Right atrium auricular region (tissue), 2 donors: Measurements from ENCODE around the gene INPP5A. TPM values are rescaled to one million over a fixed set of nuclear protein-coding genes. Genes with fewer than 3 reads are reported as not detected.

Experiments used
- DNase-seq: peaks from one replicate; pipeline ENCODE4 v3.0.0-alpha.2; 2019; ENCODE audit warnings: low spot score
- H3K27ac ChIP-seq, 2 donors: fragments of 200-600 bp; sonication (generic); 1 replicate in 1 of 2; 2 replicates in 1 of 2; pipeline ENCODE4 v1.5.1; 2016 to 2019
- H3K27me3 ChIP-seq, 2 donors: fragments of 200-600 bp; sonication (generic); one replicate each; pipeline versions ENCODE4 v1.5.1 to v1.6.0; 2017 to 2019
- H3K36me3 ChIP-seq: fragments of 200-600 bp; sonication (generic); one replicate; pipeline ENCODE4 v1.5.1; 2016
- H3K4me1 ChIP-seq, 2 donors: fragments of 200-600 bp; sonication (generic); one replicate each; pipeline versions ENCODE4 v1.5.1 to v1.6.0; 2017 to 2019
- H3K4me3 ChIP-seq, 2 donors: fragments of 200-600 bp; sonication (generic); 1 replicate in 1 of 2; 2 replicates in 1 of 2; pipeline ENCODE4 v1.5.1; 2017 to 2019; ENCODE audit warnings: mild to moderate bottlenecking in 1 of 2, moderate library complexity in 1 of 2
- H3K9me3 ChIP-seq, 2 donors: fragments of 200-600 bp; sonication (generic); one replicate each; pipeline ENCODE4 v1.5.1; 2019
- total RNA-seq, 2 donors: library from RNA; depleted of rRNA; stranded (reverse); fragments of >200 nt; gene quantifications; one replicate each; pipeline ENCODE4 v1.1.0, GENCODE V29; 2016
- TF ChIP-seq, protein P1 (sequence below), 2 donors: fragments of 200-600 bp; sonication (generic); IDR thresholded peaks; one replicate each; pipeline ENCODE4 v1.5.1; 2019; ENCODE audit warnings: antibody characterized with exemption in 2 of 2

Gene INPP5A
- total RNA-seq, 2 donors from 2014 or later: 116 to 143 TPM

DNA sequence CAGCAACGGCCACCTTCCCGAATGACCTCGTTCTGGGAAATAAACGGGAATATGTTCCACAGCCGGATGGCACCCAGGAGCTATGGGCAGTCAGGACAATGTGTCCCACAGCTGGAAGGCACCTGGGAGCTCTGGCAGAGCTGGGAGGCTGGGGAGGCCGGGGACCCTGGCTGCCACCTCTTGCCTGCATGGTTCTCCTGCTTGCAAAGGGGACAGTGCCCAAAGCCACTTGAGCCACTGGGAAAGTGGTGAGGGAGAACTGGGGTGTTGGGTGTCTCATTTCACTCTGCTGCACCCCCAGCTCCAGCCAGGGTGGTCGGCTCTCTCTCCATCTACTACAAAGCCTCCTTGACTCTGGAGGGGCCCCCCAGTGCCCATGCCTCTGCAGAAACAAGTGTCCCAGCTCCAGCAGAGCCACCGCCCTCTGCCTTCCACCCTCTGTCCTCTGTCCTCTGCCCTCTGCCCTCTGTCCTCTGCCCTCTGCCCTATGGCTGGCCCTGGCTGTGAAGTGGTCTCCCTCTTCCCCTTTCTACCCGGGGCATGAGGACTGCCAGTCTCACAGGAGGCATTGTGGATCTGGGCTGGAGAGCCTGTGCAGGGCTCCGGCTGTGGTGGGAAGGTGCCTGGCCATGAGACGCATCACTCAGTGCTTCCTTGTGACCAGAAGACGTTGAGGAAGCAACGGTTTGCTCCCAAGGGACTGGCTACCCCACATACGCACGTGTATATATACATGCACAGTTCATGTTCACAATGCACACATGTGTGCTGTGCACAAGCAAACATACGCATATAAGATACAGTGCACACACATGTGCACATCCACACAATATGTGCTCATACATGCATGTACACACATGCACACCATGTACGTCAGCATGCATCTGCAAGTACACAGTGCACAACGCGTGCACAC lies 21.5 kb upstream of the INPP5A start:
- TF ChIP-seq, protein P1, sequence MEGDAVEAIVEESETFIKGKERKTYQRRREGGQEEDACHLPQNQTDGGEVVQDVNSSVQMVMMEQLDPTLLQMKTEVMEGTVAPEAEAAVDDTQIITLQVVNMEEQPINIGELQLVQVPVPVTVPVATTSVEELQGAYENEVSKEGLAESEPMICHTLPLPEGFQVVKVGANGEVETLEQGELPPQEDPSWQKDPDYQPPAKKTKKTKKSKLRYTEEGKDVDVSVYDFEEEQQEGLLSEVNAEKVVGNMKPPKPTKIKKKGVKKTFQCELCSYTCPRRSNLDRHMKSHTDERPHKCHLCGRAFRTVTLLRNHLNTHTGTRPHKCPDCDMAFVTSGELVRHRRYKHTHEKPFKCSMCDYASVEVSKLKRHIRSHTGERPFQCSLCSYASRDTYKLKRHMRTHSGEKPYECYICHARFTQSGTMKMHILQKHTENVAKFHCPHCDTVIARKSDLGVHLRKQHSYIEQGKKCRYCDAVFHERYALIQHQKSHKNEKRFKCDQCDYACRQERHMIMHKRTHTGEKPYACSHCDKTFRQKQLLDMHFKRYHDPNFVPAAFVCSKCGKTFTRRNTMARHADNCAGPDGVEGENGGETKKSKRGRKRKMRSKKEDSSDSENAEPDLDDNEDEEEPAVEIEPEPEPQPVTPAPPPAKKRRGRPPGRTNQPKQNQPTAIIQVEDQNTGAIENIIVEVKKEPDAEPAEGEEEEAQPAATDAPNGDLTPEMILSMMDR (IDR thresholded peaks at IDR 0.05): no peak
- Histone ChIP-seq H3K27me3 (no peaks in the 10 kb centered on the region), H3K36me3 (no peaks in the 10 kb centered on the region), H3K4me3 (no peak overlapping the region), H3K9me3 (no peaks in the 10 kb centered on the region), H3K4me1 (peaks cover 3 to 64% of the 10 kb centered on the region in 2 donors), H3K27ac (peak overlapping the region; percentile 91 to 98)
- DNase-seq: no peak

DNA sequence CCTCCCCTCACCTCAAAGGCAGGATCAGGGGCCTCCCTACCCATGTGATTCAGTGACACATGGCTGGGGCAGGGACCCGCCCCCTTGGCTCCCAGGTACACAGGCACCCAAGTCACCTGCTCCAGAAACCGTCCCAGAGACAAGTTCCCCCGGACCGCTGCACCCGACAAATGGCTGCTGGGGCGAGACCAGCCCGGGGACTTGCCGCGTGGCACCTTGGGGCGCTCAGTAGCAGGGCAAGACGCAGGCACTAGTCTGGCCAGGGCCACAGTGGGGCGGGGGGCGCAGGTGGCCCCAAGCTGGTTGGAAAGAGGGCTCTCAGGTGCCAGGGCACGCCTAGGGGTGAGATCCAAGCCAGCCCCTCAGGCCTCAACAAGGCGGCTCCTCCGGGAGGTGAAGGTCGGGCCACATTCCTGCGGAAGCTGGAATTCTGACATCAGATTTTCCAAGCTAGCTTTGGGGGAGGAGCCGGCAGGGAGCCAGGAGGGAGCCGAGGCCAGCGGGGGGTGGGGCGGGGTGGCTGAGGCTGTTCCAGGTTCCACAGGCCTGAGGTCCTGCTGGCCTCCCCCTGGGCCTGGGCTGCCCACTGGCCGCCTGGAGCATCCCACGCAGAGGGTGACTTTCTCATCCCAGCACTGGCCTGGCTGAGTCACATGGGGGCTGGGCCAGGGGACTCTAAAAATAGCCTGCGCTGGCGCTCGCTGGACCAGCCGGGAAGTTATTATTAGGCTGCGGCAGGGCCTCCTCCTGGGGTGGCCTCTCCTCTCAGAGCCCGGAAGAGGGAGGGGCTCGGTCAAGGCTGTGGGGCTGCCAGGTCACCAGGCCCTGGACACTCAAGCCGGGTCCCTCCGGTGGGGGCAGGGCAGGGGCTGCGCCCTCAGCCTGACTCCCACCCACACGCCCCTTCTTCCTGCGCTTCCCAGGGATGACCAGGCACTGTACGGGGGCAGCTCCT lies 20.5 kb upstream of the INPP5A start:
- TF ChIP-seq, protein P1 (IDR thresholded peaks at IDR 0.05): no peak
- Histone ChIP-seq H3K4me1 (peaks cover 3 to 66% of the 10 kb centered on the region in 2 donors), H3K27ac (peak overlapping the region; percentile 91 to 98), H3K4me3 (peak overlapping the region; percentile 7 to 33), H3K36me3 (no peaks in the 10 kb centered on the region), H3K9me3 (no peaks in the 10 kb centered on the region), H3K27me3 (no peaks in the 10 kb centered on the region)
- peak; percentile 95 for DNase-seq

- Histone ChIP-seq H3K9me3 (no peaks in the 10 kb centered on the region), H3K27ac (peak overlapping the region; percentile 91 to 98), H3K4me3 (peak overlapping the region; percentile 7 to 33), H3K27me3 (no peaks in the 10 kb centered on the region), H3K36me3 (no peaks in the 10 kb centered on the region), H3K4me1 (peaks cover 3 to 66% of the 10 kb centered on the region in 2 donors)
- TF ChIP-seq, protein P1 (IDR thresholded peaks at IDR 0.05): no peak
- DNase-seq: no peak
Observed at GRCh38 chr10:132517951-132518521, 19.6 kb upstream of the INPP5A start.

GRCh38 chr10:132518572-132519381 lies 18.8 kb upstream of the INPP5A start:
- Histone ChIP-seq H3K9me3 (no peaks in the 10 kb centered on the region), H3K4me3 (peak overlapping the region in 1 of 2 donors; percentile 33), H3K27ac (peak overlapping the region; percentile 91 to 98), H3K4me1 (peaks cover 3 to 66% of the 10 kb centered on the region in 2 donors), H3K36me3 (no peaks in the 10 kb centered on the region), H3K27me3 (no peaks in the 10 kb centered on the region)
- no peak for DNase-seq
- TF ChIP-seq, protein P1 (IDR thresholded peaks at IDR 0.05): no peak
